Effector memory CD8-positive, alpha-beta T cell (primary cell): ENCODE measurements around the gene LILRB3.
"Not testable (repeated sequence)": the region's sequence is repeated elsewhere in the genome, so short reads cannot be mapped to it uniquely, and the experiment has no call there.

Experiments used
- ATAC-seq: fragments of 150-1000 bp; cut with Tn5 transposase; replicated peaks from 2 replicates; pipeline ENCODE4 v1.10.0; 2021; ENCODE audit warnings: mild to moderate bottlenecking, moderate library complexity
- DNase-seq, 3 experiments: peaks; one replicate each; pipeline ENCODE4 v3.0.0; 2021
- H3K27ac Mint-ChIP-seq, 2 donors: one replicate each; pipeline ENCODE4 v1.8.0; 2022; ENCODE audit warnings: mild to moderate bottlenecking in 2 of 2, mixed read lengths in 2 of 2, moderate library complexity in 2 of 2
- H3K27me3 Mint-ChIP-seq, 2 donors: one replicate each; pipeline ENCODE4 v1.8.0; 2022; ENCODE audit warnings: mixed read lengths in 2 of 2
- H3K36me3 Mint-ChIP-seq: one replicate; pipeline ENCODE4 v1.8.0; 2022; ENCODE audit warnings: mild to moderate bottlenecking, moderate library complexity, mixed read lengths; ENCODE audit not compliant: insufficient read depth
- H3K4me1 Mint-ChIP-seq, 2 donors: one replicate each; pipeline ENCODE4 v1.8.0; 2022; ENCODE audit warnings: low read depth in 2 of 2, mixed read lengths in 2 of 2
- H3K4me3 Mint-ChIP-seq, 2 donors: one replicate each; pipeline ENCODE4 v1.8.0; 2022; ENCODE audit warnings: mild to moderate bottlenecking in 2 of 2, mixed read lengths in 2 of 2, moderate library complexity in 2 of 2
- H3K9me3 Mint-ChIP-seq, 2 donors: one replicate each; pipeline ENCODE4 v1.8.0; 2022; ENCODE audit warnings: mixed read lengths in 2 of 2

LILRB3 gene

GRCh38 chr19:54214217-54214616, 8.6 kb downstream of the LILRB3 start:
- peaks cover 41% of the 10 kb centered on the region for H3K36me3 Mint-ChIP-seq
- not testable (repeated sequence) for H3K4me3 Mint-ChIP-seq, DNase-seq, H3K27me3 Mint-ChIP-seq, ATAC-seq, H3K9me3 Mint-ChIP-seq, H3K27ac Mint-ChIP-seq
- H3K4me1 Mint-ChIP-seq = peaks cover 20% of the 10 kb centered on the region in 2 donors

- no peaks in the 10 kb centered on the region for H3K9me3 Mint-ChIP-seq
- no peak for DNase-seq
Measured at GRCh38 chr19:54211235-54211634, 11.6 kb downstream of the LILRB3 start.

GRCh38 chr19:54209811-54210494, 12.9 kb downstream of the LILRB3 start:
- Mint-ChIP-seq H3K27ac (peak overlapping the region; percentile 93 to 95), H3K36me3 (peaks cover 70% of the 10 kb centered on the region), H3K27me3 (no peaks in the 10 kb centered on the region), H3K9me3 (no peaks in the 10 kb centered on the region), H3K4me3 (peak overlapping the region; percentile 67 to 74), H3K4me1 (peaks cover 32 to 47% of the 10 kb centered on the region in 2 donors)
- peak in 2 of 3 experiments; percentile 30 to 45 for DNase-seq
- ATAC-seq = no peak

More at GRCh38 chr19:54211235-54211634, 11.6 kb downstream of the LILRB3 start:
- peaks cover 30 to 45% of the 10 kb centered on the region in 2 donors for H3K4me1 Mint-ChIP-seq
- H3K27ac Mint-ChIP-seq = peak overlapping the region; percentile 93 to 95
- no peak for ATAC-seq
- peak overlapping the region; percentile 67 to 74 for H3K4me3 Mint-ChIP-seq
- H3K36me3 Mint-ChIP-seq = peaks cover 65% of the 10 kb centered on the region
- H3K27me3 Mint-ChIP-seq = no peaks in the 10 kb centered on the region

- Mint-ChIP-seq H3K4me1 (peaks cover 38 to 54% of the 10 kb centered on the region in 2 donors), H3K9me3 (no peaks in the 10 kb centered on the region), H3K27me3 (no peaks in the 10 kb centered on the region), H3K27ac (peak overlapping the region; percentile 93 to 95), H3K4me3 (peak overlapping the region; percentile 67 to 74), H3K36me3 (peaks cover 77% of the 10 kb centered on the region)
- DNase-seq (no peak), ATAC-seq (no peak)
Measured at GRCh38 chr19:54209058-54209810, 13.6 kb downstream of the LILRB3 start.

- Mint-ChIP-seq H3K4me3 (peak overlapping the region; percentile 22 to 74), H3K4me1 (peaks cover 41 to 58% of the 10 kb centered on the region in 2 donors), H3K27ac (peak overlapping the region; percentile 54 to 93), H3K9me3 (no peaks in the 10 kb centered on the region), H3K36me3 (peaks cover 82% of the 10 kb centered on the region), H3K27me3 (no peaks in the 10 kb centered on the region)
- no peak for DNase-seq
- ATAC-seq = no peak
Measured at GRCh38 chr19:54208784-54209057, 14.1 kb downstream of the LILRB3 start.

- H3K27me3 Mint-ChIP-seq = no peaks in the 10 kb centered on the region
- H3K4me1 Mint-ChIP-seq = peaks cover 45 to 61% of the 10 kb centered on the region in 2 donors
- ATAC-seq = no peak
- H3K4me3 Mint-ChIP-seq = peak overlapping the region; percentile 22 to 67
- peaks cover 88% of the 10 kb centered on the region for H3K36me3 Mint-ChIP-seq
- no peak for DNase-seq
- no peaks in the 10 kb centered on the region for H3K9me3 Mint-ChIP-seq
- peak overlapping the region; percentile 35 to 93 for H3K27ac Mint-ChIP-seq
Measured at GRCh38 chr19:54207983-54208783, 14.6 kb downstream of the LILRB3 start.

GRCh38 chr19:54207676-54207982, 15.2 kb downstream of the LILRB3 start:
- Mint-ChIP-seq H3K4me1 (peaks cover 50 to 64% of the 10 kb centered on the region in 2 donors), H3K4me3 (peak overlapping the region; percentile 15 to 67), H3K27ac (peak overlapping the region; percentile 35 to 93), H3K36me3 (peaks cover 93% of the 10 kb centered on the region), H3K27me3 (no peaks in the 10 kb centered on the region), H3K9me3 (no peaks in the 10 kb centered on the region)
- DNase-seq (no peak), ATAC-seq (no peak)

GRCh38 chr19:54207193-54207592, 15.6 kb downstream of the LILRB3 start:
- H3K27ac Mint-ChIP-seq = peak overlapping the region; percentile 35 to 93
- peaks cover 54 to 64% of the 10 kb centered on the region in 2 donors for H3K4me1 Mint-ChIP-seq
- H3K27me3 Mint-ChIP-seq, H3K9me3 Mint-ChIP-seq, DNase-seq, ATAC-seq: not testable (repeated sequence)
- peaks cover 95% of the 10 kb centered on the region for H3K36me3 Mint-ChIP-seq
- H3K4me3 Mint-ChIP-seq = peak overlapping the region; percentile 15 to 67

GRCh38 chr19:54206831-54207177, 16.0 kb downstream of the LILRB3 start:
- Mint-ChIP-seq H3K27me3 (no peaks in the 10 kb centered on the region), H3K9me3 (no peaks in the 10 kb centered on the region), H3K4me1 (peaks cover 58 to 67% of the 10 kb centered on the region in 2 donors), H3K4me3 (no peak overlapping the region), H3K36me3 (peaks cover 95% of the 10 kb centered on the region), H3K27ac (peak overlapping the region in 1 of 2 donors; percentile 93)
- ATAC-seq = no peak
- no peak for DNase-seq

GRCh38 chr19:54206030-54206830, 16.6 kb downstream of the LILRB3 start:
- Mint-ChIP-seq H3K27me3 (no peaks in the 10 kb centered on the region), H3K9me3 (no peaks in the 10 kb centered on the region), H3K36me3 (peaks cover 98% of the 10 kb centered on the region), H3K4me3 (no peak overlapping the region), H3K4me1 (peaks cover 60 to 69% of the 10 kb centered on the region in 2 donors), H3K27ac (peak overlapping the region in 1 of 2 donors; percentile 15)
- ATAC-seq (no peak), DNase-seq (no peak)

- H3K27ac Mint-ChIP-seq = no peak overlapping the region
- DNase-seq (no peak), ATAC-seq (no peak)
- H3K4me3 Mint-ChIP-seq = peak overlapping the region; percentile 11 to 90
- no peaks in the 10 kb centered on the region for H3K9me3 Mint-ChIP-seq
- no peaks in the 10 kb centered on the region for H3K27me3 Mint-ChIP-seq
- peaks cover 53 to 66% of the 10 kb centered on the region in 2 donors for H3K4me1 Mint-ChIP-seq
- peaks cover 95% of the 10 kb centered on the region for H3K36me3 Mint-ChIP-seq
Measured at GRCh38 chr19:54204767-54205468, 17.9 kb downstream of the LILRB3 start.

- ATAC-seq (no peak), DNase-seq (no peak)
- peaks cover 42 to 54% of the 10 kb centered on the region in 2 donors for H3K4me1 Mint-ChIP-seq
- H3K9me3 Mint-ChIP-seq = no peaks in the 10 kb centered on the region
- H3K36me3 Mint-ChIP-seq = peaks cover 78% of the 10 kb centered on the region
- no peaks in the 10 kb centered on the region for H3K27me3 Mint-ChIP-seq
- peak overlapping the region; percentile 11 to 90 for H3K4me3 Mint-ChIP-seq
- H3K27ac Mint-ChIP-seq = peak overlapping the region in 1 of 2 donors; percentile 99
Measured at GRCh38 chr19:54203151-54203611, 19.6 kb downstream of the LILRB3 start.
